HFFc6 (cell line): Measurements from ENCODE around the gene RIT1. TPM values are rescaled to one million over a fixed set of nuclear protein-coding genes. Genes with fewer than 3 reads are reported as not detected.

Source experiments
- DNase-seq: peaks from one replicate; pipeline ENCODE4 v3.0.0-alpha.2; 2018
- H3K27ac Mint-ChIP-seq: 2 replicates; pipeline ENCODE4 v1.8.0; 2020; ENCODE audit warnings: mild to moderate bottlenecking, mixed read lengths
- H3K27me3 Mint-ChIP-seq: 2 replicates; pipeline ENCODE4 v1.8.0; 2021; ENCODE audit warnings: mild to moderate bottlenecking, moderate library complexity, mixed read lengths; ENCODE audit not compliant: insufficient read depth
- H3K36me3 Mint-ChIP-seq: 2 replicates; pipeline ENCODE4 v1.8.0; 2021; ENCODE audit warnings: low read depth, mixed read lengths
- H3K4me1 Mint-ChIP-seq: 2 replicates; pipeline ENCODE4 v1.8.0; 2020; ENCODE audit warnings: low read depth, mixed read lengths
- H3K4me3 Mint-ChIP-seq: 2 replicates; pipeline ENCODE4 v1.8.0; 2020; ENCODE audit warnings: mild to moderate bottlenecking, moderate library complexity, mixed read lengths
- H3K9me3 Mint-ChIP-seq: 2 replicates; pipeline ENCODE4 v1.8.0; 2020; ENCODE audit warnings: mild to moderate bottlenecking, mixed read lengths
- CTCF ChIP-seq: fragments of 200-600 bp; sonication (generic); IDR thresholded peaks from 2 replicates; pipeline ENCODE4 v1.5.0; 2021; ENCODE audit warnings: antibody characterized with exemption, mild to moderate bottlenecking
- total RNA-seq, 6 experiments: library from RNA; stranded (reverse); fragmentation: NEBNext Ultra II Directional; extraction: Animal tissue kit (Norgen Biotek cat#: 25700); gene quantifications; 2 replicates in 1 of 6; 3 replicates in 5 of 6; pipeline ENCODE4 v1.2.3, GENCODE V29; 2021

Gene RIT1
- total RNA-seq, 6 experiments from 2014 or later, result 26.1 to 35.4 (median 32.1) TPM

- H3K4me3 Mint-ChIP-seq, result peak overlapping the region; percentile 92
- peak; percentile 57 for DNase-seq
Measured at GRCh38 chr1:155909894-155910293, 1.3 kb downstream of the RIT1 start.

DNA sequence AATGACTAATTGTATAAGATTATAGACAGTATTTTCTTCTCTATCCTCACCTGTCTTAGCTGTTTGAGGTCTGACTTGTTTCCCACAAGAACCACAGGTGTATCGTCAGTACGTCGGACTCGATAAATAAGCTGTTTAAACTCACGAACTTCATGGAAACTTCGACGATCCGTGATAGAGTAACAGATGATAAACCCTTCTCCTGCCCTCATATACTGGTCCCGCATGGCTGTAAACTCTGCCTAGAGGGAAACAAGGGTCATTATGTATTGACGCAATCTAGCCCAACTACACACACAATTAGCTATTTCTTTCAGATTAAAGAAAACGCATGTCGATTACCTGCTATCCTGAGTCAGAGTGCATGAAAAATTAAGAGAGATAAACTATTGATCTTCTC lies 6.9 kb downstream of the RIT1 start:
- H3K27ac Mint-ChIP-seq, result no peak overlapping the region
- no peak for DNase-seq
- no peaks in the 10 kb centered on the region for H3K4me1 Mint-ChIP-seq
- H3K27me3 Mint-ChIP-seq, result no peaks in the 10 kb centered on the region
- no peak for TF ChIP-seq CTCF
- H3K9me3 Mint-ChIP-seq, result no peaks in the 10 kb centered on the region
- no peak overlapping the region for H3K4me3 Mint-ChIP-seq
- H3K36me3 Mint-ChIP-seq, result peaks cover 27% of the 10 kb centered on the region

More at GRCh38 chr1:155909894-155910293, 1.3 kb downstream of the RIT1 start:
- H3K27me3 Mint-ChIP-seq, result peaks cover 7% of the 10 kb centered on the region
- peaks cover 46% of the 10 kb centered on the region for H3K4me1 Mint-ChIP-seq
- peaks cover 42% of the 10 kb centered on the region for H3K36me3 Mint-ChIP-seq
- no peak for TF ChIP-seq CTCF
- H3K9me3 Mint-ChIP-seq, result no peaks in the 10 kb centered on the region; the same call in 1 of the 2 replicates
- H3K27ac Mint-ChIP-seq, result peak overlapping the region; percentile 91

DNA sequence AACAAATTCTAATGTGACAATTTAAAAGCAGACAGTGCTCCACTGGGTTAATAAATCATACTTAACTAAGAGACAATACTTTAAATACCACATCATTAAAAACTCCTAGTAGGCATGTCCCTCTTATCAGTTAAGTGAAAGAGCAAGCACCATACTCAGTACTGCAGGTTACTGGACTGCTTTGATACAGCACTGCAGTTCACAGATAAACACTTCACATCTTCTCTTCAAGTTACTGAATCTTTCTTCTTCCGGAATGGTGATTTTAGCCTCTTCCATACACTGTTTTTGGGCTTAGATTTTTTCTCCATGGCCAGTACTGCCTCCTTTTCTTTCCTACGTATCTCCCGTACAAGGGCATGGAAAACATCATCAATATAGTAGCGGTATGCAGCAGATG lies 11.0 kb downstream of the RIT1 start:
- Mint-ChIP-seq H3K9me3 (no peaks in the 10 kb centered on the region), H3K36me3 (peaks cover 44% of the 10 kb centered on the region), H3K4me1 (peaks cover 15% of the 10 kb centered on the region; the same call in 1 of the 2 replicates), H3K27me3 (peaks cover 2% of the 10 kb centered on the region; the same call in 1 of the 2 replicates), H3K4me3 (no peak overlapping the region), H3K27ac (no peak overlapping the region)
- no peak for DNase-seq
- no peak for TF ChIP-seq CTCF

- peaks cover 2% of the 10 kb centered on the region; the same call in 1 of the 2 replicates for H3K27me3 Mint-ChIP-seq
- H3K36me3 Mint-ChIP-seq, result peaks cover 42% of the 10 kb centered on the region
- TF ChIP-seq CTCF, result no peak
- no peak for DNase-seq
- no peak overlapping the region for H3K27ac Mint-ChIP-seq
- H3K9me3 Mint-ChIP-seq, result no peaks in the 10 kb centered on the region
- peaks cover 15% of the 10 kb centered on the region; the same call in 1 of the 2 replicates for H3K4me1 Mint-ChIP-seq
- no peak overlapping the region for H3K4me3 Mint-ChIP-seq
Measured at GRCh38 chr1:155899683-155900082, 11.5 kb downstream of the RIT1 start.

GRCh38 chr1:155898888-155899287 lies 12.3 kb downstream of the RIT1 start:
- Mint-ChIP-seq H3K4me3 (no peak overlapping the region), H3K4me1 (peaks cover 17% of the 10 kb centered on the region), H3K27me3 (peaks cover 2% of the 10 kb centered on the region; the same call in 1 of the 2 replicates), H3K36me3 (peaks cover 34% of the 10 kb centered on the region), H3K27ac (peak overlapping the region; percentile 8; the same call in 1 of the 2 replicates), H3K9me3 (no peaks in the 10 kb centered on the region)
- no peak for DNase-seq
- no peak for TF ChIP-seq CTCF
